CD8-positive, alpha-beta memory T cell (primary cell): Measurements from ENCODE around the gene IGFL2. TPM values are rescaled to one million over a fixed set of nuclear protein-coding genes. Genes with fewer than 3 reads are reported as not detected.
"Not testable (repeated sequence)": the region's sequence is repeated elsewhere in the genome, so short reads cannot be mapped to it uniquely, and the experiment has no call there.

Experiments
- CTCF ChIA-PET: fragments of 350-600 bp; sonication (Branson Sonifier 250); formaldehyde crosslinking; loops from one replicate; lab custom pipeline; 2021; ENCODE audit warnings: antibody characterized with exemption; lab: Charles Lee
- POLR2A ChIA-PET: fragments of 350-600 bp; sonication (Branson Sonifier 250); formaldehyde crosslinking; loops from one replicate; lab custom pipeline; 2021; ENCODE audit warnings: antibody characterized with exemption; lab: Charles Lee
- DNase-seq, 5 donors: peaks; one replicate each; pipeline versions ENCODE4 v3.0.0 to v3.0.0-alpha.2; 2020 to 2022; ENCODE audit warnings: mixed read lengths in 1 of 5
- H3K27ac ChIP-seq: one replicate; pipeline ENCODE4 v1.7.0; 2013; ENCODE audit warnings: low read depth, mild to moderate bottlenecking, low read length, moderate library complexity
- H3K27me3 ChIP-seq: 2 replicates; pipeline ENCODE4 v1.7.0; 2013; ENCODE audit warnings: low read length, mild to moderate bottlenecking; ENCODE audit not compliant: insufficient read depth, poor library complexity, severe bottlenecking
- H3K36me3 ChIP-seq: 2 replicates; pipeline ENCODE4 v1.7.0; 2013; ENCODE audit warnings: mild to moderate bottlenecking, low read length, moderate library complexity; ENCODE audit not compliant: insufficient read depth
- H3K4me1 ChIP-seq: 2 replicates; pipeline ENCODE4 v1.7.0; 2013; ENCODE audit warnings: mild to moderate bottlenecking, low read length, moderate library complexity; ENCODE audit not compliant: insufficient read depth
- H3K4me3 ChIP-seq: 2 replicates; pipeline ENCODE4 v1.7.0; 2013; ENCODE audit warnings: mild to moderate bottlenecking, low read length
- H3K9me3 ChIP-seq: 2 replicates; pipeline ENCODE4 v1.7.0; 2013; ENCODE audit warnings: mild to moderate bottlenecking, low read length
- H3K27ac Mint-ChIP-seq, 8 donors: one replicate each; pipeline ENCODE4 v1.8.0; 2020 to 2021; ENCODE audit warnings: mixed read lengths in 8 of 8, mild to moderate bottlenecking in 6 of 8, inconsistent platforms in 3 of 8, moderate library complexity in 3 of 8
- H3K27me3 Mint-ChIP-seq, 2 donors: one replicate each; pipeline ENCODE4 v1.8.0; 2020 to 2021; ENCODE audit warnings: mixed read lengths in 2 of 2, mild to moderate bottlenecking in 1 of 2, moderate library complexity in 1 of 2
- H3K36me3 Mint-ChIP-seq, 3 donors: one replicate each; pipeline ENCODE4 v1.8.0; 2020 to 2021; ENCODE audit warnings: mixed read lengths in 3 of 3, inconsistent platforms in 1 of 3, mild to moderate bottlenecking in 1 of 3
- H3K4me1 Mint-ChIP-seq, 3 donors: one replicate each; pipeline ENCODE4 v1.8.0; 2020 to 2021; ENCODE audit warnings: mixed read lengths in 3 of 3, inconsistent platforms in 1 of 3, mild to moderate bottlenecking in 1 of 3
- H3K4me3 Mint-ChIP-seq, 7 donors: one replicate each; pipeline ENCODE4 v1.8.0; 2020 to 2021; ENCODE audit warnings: mixed read lengths in 7 of 7, mild to moderate bottlenecking in 6 of 7, moderate library complexity in 4 of 7, inconsistent platforms in 2 of 7
- H3K9me3 Mint-ChIP-seq, 5 donors: one replicate each; pipeline ENCODE4 v1.8.0; 2020 to 2022; ENCODE audit warnings: mixed read lengths in 5 of 5, mild to moderate bottlenecking in 3 of 5, moderate library complexity in 2 of 5, inconsistent platforms in 1 of 5
- polyA plus RNA-seq: library from polyadenylated mRNA; unstranded; fragments of 300-500 nt; fragmentation: Illumina TruSeq; gene quantifications from one replicate; pipeline ENCODE4 v1.2.3, GENCODE V29; 2021
- total RNA-seq, 2 experiments: library from RNA; stranded (reverse); gene quantifications; one replicate each; pipeline ENCODE4 v1.2.3, GENCODE V29; 2021

Gene IGFL2
- total and polyA plus RNA-seq, 3 experiments from 2014 or later, result not detected

DNA sequence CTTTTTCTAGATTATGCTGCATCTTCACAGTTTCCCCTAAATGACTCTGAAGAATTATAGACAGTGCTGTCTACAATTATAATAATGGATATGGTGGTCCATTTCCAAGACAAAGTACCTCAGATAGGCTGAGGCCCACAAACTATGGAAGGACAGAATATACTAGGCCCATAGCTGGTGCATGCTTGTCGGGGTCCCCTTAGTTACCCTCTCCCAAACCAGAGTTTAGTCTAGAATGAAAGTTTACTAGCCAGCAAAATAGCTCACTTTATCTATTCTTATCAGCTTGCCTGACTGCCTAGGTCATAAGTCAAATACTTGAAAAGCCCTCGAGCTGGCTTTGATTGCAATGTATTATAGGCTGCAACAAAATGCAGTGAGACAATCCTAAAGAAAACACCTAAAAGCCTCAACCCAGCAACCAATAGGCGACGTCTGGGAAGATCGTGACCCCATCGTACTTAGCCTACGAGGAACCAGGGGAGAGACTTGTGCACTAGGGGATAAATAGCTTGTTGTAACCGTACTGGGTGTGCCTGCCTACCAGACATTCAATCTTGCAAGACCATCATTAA, 785 bp upstream of the IGFL2 start:
- Histone ChIP-seq H3K9me3 (no peaks in the 10 kb centered on the region), H3K4me1 (no peaks in the 10 kb centered on the region), H3K27ac (no peak overlapping the region), H3K27me3 (no peaks in the 10 kb centered on the region), H3K4me3 (no peak overlapping the region), H3K36me3 (no peaks in the 10 kb centered on the region)
- Mint-ChIP-seq H3K36me3 (no peaks in the 10 kb centered on the region), H3K9me3 (no peaks in the 10 kb centered on the region), H3K4me3 (no peak overlapping the region), H3K27ac (no peak overlapping the region), H3K27me3 (peaks cover 25 to 53% of the 10 kb centered on the region in 2 donors), H3K4me1 (no peaks in the 10 kb centered on the region)
- CTCF ChIA-PET, result no interaction called here
- no peak for DNase-seq
- POLR2A ChIA-PET, result no interaction called here

DNA sequence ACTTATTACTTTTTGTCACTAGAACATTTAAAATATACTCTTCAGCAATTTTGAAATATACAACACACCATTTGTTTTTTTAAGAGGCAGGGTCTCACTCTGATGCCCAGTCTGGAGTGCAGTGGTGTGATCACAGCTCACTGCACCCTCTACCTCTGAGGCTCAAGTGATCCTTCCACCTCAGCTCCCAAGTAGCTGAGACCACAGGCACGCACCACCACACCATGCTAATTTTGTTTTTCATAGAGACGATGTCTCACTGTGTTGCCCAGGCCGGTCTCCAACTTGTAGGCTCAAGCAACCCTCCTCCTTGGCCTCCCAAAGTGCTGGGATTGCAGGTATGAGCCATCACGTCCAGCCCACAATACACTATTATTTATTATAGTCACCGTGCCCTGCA, 2.6 kb downstream of the IGFL2 start:
- no peaks in the 10 kb centered on the region for H3K36me3 ChIP-seq
- H3K4me1 ChIP-seq, result no peaks in the 10 kb centered on the region
- ChIA-PET POLR2A (no interaction called here), CTCF (no interaction called here)
- Mint-ChIP-seq H3K36me3 (no peaks in the 10 kb centered on the region), H3K27me3 (peaks cover 27 to 63% of the 10 kb centered on the region in 2 donors), H3K9me3 (no peaks in the 10 kb centered on the region), H3K4me3 (no peak overlapping the region), H3K4me1 (no peaks in the 10 kb centered on the region), H3K27ac (no peak overlapping the region)
- no peak for DNase-seq
- H3K9me3 ChIP-seq, result no peaks in the 10 kb centered on the region
- no peak overlapping the region for H3K4me3 ChIP-seq
- peaks cover 4% of the 10 kb centered on the region for H3K27me3 ChIP-seq
- H3K27ac ChIP-seq, result no peak overlapping the region

DNA sequence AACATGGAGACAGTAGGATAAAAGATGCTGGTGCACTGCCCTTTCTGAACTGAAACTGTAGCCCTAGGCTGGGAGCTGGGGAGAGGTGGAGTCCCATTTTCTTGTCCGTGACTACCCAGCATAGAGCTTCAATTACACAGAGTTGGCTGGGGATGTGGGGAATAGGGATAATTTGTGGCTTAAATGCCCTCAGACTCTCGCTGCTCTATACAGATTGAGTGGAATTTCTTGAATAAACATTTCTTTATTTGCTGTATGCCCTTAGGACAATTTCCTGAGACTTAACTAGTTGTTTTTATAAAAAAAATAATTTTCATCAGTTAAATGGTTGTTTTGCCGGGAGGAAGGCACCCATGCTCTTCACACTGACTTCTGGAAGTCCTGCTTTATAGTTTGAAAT, 7.2 kb downstream of the IGFL2 start:
- Histone ChIP-seq H3K4me3 (no peak overlapping the region), H3K9me3 (no peaks in the 10 kb centered on the region), H3K4me1 (no peaks in the 10 kb centered on the region), H3K27ac (no peak overlapping the region), H3K27me3 (peaks cover 4% of the 10 kb centered on the region), H3K36me3 (no peaks in the 10 kb centered on the region)
- no peak overlapping the region for H3K27ac Mint-ChIP-seq
- ChIA-PET POLR2A (no interaction called here), CTCF (no interaction called here)
- no peak for DNase-seq
- H3K27me3 Mint-ChIP-seq, result peaks cover 23 to 73% of the 10 kb centered on the region in 2 donors
- H3K9me3 Mint-ChIP-seq, result peaks cover 0 to 6% (median 0%) of the 10 kb centered on the region in 5 donors
- H3K36me3 Mint-ChIP-seq, result no peaks in the 10 kb centered on the region
- H3K4me1 Mint-ChIP-seq, result no peaks in the 10 kb centered on the region
- no peak overlapping the region for H3K4me3 Mint-ChIP-seq

DNA sequence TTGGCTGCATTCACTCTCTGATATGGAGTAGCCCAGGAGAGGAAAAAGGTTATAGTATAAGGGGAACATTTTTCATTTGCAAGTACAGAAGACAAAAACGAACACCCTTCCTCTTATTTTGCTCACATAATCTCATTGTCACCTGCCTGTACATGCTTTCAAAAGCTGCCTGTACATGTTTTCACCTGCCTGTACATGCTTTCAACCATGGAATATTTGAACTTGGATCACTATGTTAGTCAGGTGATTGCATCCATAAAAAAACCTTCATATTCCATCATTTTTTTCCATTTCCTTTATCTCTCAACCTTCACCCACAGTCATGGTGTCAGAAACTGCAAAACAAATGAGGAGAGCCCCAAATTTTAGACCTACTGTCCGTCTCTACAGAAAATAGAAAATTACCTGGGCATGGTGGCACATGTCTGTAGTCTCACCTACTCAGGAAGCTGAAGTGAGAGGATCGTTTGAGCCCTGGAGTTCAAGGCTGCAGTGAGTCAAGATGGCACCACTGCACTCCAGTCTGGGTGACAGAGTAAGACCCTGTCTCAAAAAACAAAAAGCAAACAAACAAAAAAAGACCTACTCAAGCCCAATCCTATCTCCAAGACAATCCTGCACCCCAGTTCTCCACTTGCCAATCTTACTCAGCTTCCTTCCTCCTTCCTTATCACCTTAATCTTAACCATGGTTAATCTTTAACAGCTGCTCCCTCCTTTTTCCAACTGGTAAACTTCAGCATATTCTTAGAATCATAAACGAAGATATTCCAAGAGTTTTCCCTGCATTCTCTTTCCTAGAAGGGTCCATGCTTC, 11.6 kb downstream of the IGFL2 start:
- CTCF ChIA-PET, result no interaction called here

GRCh38 chr19:46160233-46160775, 12.3 kb downstream of the IGFL2 start:
- ChIA-PET POLR2A (no interaction called here), CTCF (no interaction called here)
- peaks cover 25 to 78% of the 10 kb centered on the region in 2 donors for H3K27me3 Mint-ChIP-seq

More for the DNA sequence above, 11.6 kb downstream of the IGFL2 start:
- Histone ChIP-seq H3K27me3 (no peaks in the 10 kb centered on the region), H3K27ac (no peak overlapping the region), H3K4me3 (no peak overlapping the region), H3K4me1 (no peaks in the 10 kb centered on the region), H3K9me3 (no peaks in the 10 kb centered on the region), H3K36me3 (no peaks in the 10 kb centered on the region)
- DNase-seq, result no peak
- Mint-ChIP-seq H3K9me3 (peaks cover 17 to 28% (median 19%) of the 10 kb centered on the region in 5 donors), H3K4me3 (no peak overlapping the region), H3K36me3 (peaks cover 0 to 8% (median 0%) of the 10 kb centered on the region in 3 donors), H3K27ac (no peak overlapping the region), H3K27me3 (peaks cover 22 to 73% of the 10 kb centered on the region in 2 donors), H3K4me1 (no peaks in the 10 kb centered on the region)
- POLR2A ChIA-PET, result no interaction called here

DNA sequence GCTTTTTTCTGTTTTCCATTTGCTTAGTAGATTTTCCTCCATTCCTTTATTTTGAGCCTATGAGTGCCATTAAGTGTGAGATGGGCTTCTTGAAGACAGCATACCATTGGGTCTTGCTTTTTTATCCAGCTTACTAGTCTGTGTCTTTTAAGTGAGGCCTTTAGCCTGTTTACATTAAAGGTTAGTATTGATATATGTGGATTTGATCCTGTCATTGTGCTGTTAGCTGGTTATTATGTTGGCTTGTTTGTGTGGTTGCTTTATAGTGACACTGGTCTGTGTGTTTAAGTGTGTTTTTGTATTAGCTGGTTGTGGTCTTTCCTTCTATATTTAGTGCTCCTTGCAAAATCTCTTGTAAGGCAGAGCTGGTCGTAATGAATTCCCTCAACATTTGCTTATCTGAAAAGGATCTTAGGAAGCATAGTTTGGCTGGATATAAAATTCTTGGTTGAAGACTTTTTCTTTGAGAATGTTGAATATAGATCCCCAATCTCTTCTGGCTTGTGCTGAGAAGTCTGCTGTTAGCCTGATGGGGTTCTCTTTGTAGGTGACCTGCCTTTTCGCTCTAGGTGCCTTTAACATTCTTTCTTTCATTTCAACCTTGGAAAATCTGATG, 13.7 kb downstream of the IGFL2 start:
- H3K4me1 ChIP-seq, H3K4me3 ChIP-seq, H3K9me3 ChIP-seq, POLR2A ChIA-PET, H3K36me3 ChIP-seq, H3K27ac ChIP-seq, H3K4me1 Mint-ChIP-seq, H3K36me3 Mint-ChIP-seq, H3K4me3 Mint-ChIP-seq, DNase-seq, H3K27ac Mint-ChIP-seq, H3K27me3 ChIP-seq, CTCF ChIA-PET: not testable (repeated sequence)
- H3K9me3 Mint-ChIP-seq, result peaks cover 17 to 28% (median 19%) of the 10 kb centered on the region in 5 donors
- peaks cover 25 to 71% of the 10 kb centered on the region in 2 donors for H3K27me3 Mint-ChIP-seq

More at GRCh38 chr19:46160233-46160775, 12.3 kb downstream of the IGFL2 start:
- no peak overlapping the region for H3K27ac Mint-ChIP-seq
- no peaks in the 10 kb centered on the region for H3K4me1 Mint-ChIP-seq
- DNase-seq, result no peak
- no peak overlapping the region for H3K4me3 Mint-ChIP-seq
- no peaks in the 10 kb centered on the region for H3K27me3 ChIP-seq
- peaks cover 17 to 28% (median 19%) of the 10 kb centered on the region in 5 donors for H3K9me3 Mint-ChIP-seq
- H3K36me3 ChIP-seq, result no peaks in the 10 kb centered on the region
- no peaks in the 10 kb centered on the region for H3K4me1 ChIP-seq
- H3K4me3 ChIP-seq, result no peak overlapping the region
- H3K27ac ChIP-seq, result no peak overlapping the region
- no peaks in the 10 kb centered on the region for H3K9me3 ChIP-seq
- peaks cover 0 to 8% (median 0%) of the 10 kb centered on the region in 3 donors for H3K36me3 Mint-ChIP-seq

GRCh38 chr19:46162731-46163130, 14.7 kb downstream of the IGFL2 start:
- H3K27me3 ChIP-seq, result no peaks in the 10 kb centered on the region
- no peaks in the 10 kb centered on the region for H3K9me3 ChIP-seq
- H3K36me3 ChIP-seq, result no peaks in the 10 kb centered on the region
- no peak overlapping the region for H3K27ac ChIP-seq
- no peak for DNase-seq
- Mint-ChIP-seq H3K9me3 (peaks cover 17 to 28% (median 19%) of the 10 kb centered on the region in 5 donors), H3K4me1 (no peaks in the 10 kb centered on the region), H3K36me3 (peaks cover 0 to 8% (median 0%) of the 10 kb centered on the region in 3 donors), H3K4me3 (no peak overlapping the region), H3K27me3 (peaks cover 32 to 73% of the 10 kb centered on the region in 2 donors), H3K27ac (no peak overlapping the region)
- ChIA-PET POLR2A (no interaction called here), CTCF (no interaction called here)
- H3K4me3 ChIP-seq, result no peak overlapping the region
- no peaks in the 10 kb centered on the region for H3K4me1 ChIP-seq
